ENCODE results near the gene COPB1.
A peak's percentile ranks its signal among the peaks of the same experiment; 100 is the strongest.

COPB1 gene

DNA sequence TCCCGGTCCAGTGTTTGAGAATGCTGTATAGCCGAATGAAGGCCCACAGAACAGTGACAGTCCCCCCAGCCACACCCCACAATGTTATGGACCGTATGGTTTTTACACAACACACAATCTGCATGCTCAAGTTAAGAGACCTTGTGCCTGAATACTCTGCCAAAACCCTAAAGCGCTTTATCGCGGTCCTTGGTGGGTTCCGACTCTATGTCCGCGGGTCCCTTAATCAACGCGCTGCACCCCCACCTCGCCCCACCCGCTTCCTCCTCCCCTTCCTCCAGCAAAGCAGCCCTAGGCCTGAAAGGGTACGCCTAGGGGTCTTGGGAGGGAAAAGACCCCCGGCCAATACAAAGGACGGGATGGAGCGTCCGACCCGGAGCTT lies 442 bp downstream of the COPB1 start:
- TF ChIP-seq, protein P1, sequence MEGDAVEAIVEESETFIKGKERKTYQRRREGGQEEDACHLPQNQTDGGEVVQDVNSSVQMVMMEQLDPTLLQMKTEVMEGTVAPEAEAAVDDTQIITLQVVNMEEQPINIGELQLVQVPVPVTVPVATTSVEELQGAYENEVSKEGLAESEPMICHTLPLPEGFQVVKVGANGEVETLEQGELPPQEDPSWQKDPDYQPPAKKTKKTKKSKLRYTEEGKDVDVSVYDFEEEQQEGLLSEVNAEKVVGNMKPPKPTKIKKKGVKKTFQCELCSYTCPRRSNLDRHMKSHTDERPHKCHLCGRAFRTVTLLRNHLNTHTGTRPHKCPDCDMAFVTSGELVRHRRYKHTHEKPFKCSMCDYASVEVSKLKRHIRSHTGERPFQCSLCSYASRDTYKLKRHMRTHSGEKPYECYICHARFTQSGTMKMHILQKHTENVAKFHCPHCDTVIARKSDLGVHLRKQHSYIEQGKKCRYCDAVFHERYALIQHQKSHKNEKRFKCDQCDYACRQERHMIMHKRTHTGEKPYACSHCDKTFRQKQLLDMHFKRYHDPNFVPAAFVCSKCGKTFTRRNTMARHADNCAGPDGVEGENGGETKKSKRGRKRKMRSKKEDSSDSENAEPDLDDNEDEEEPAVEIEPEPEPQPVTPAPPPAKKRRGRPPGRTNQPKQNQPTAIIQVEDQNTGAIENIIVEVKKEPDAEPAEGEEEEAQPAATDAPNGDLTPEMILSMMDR (IDR thresholded peaks at IDR 0.05; ENCODE audit: extremely low read depth, insufficient read depth, missing control alignments) = no peak
- peak; percentile 23 for DNase-seq (ENCODE audit: low spot score)
- in situ Hi-C loops (cut with MboI; ENCODE audit: low pct_unique_long_range_greater_than_20kb, low sequenced_read_pairs, unreplicated experiment) = no loop called here

DNA sequence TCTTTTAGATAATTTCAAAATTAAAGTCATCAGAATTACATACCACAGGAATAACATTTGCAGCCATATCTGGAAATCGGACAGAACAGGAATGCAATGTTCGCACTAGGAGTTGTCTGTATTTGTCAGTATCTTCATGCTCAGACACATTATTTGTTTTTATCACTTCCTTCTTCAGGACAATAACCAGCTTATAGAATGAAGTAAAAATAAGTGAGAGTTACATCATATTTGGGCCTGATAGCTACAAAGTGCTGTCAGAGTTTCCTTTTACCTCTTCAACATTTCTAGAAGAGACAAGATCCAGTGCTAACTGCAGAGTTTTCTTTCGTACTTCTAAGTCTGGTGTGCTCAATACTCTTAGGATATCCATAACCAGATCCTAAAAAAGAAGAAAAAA lies 18.9 kb downstream of the COPB1 start:
- DNase-seq (ENCODE audit: low spot score) = no peak
- TF ChIP-seq, protein P1 (IDR thresholded peaks at IDR 0.05; ENCODE audit: extremely low read depth, insufficient read depth, missing control alignments) = no peak
- in situ Hi-C loops (cut with MboI; ENCODE audit: low pct_unique_long_range_greater_than_20kb, low sequenced_read_pairs, unreplicated experiment) = no loop called here

DNA sequence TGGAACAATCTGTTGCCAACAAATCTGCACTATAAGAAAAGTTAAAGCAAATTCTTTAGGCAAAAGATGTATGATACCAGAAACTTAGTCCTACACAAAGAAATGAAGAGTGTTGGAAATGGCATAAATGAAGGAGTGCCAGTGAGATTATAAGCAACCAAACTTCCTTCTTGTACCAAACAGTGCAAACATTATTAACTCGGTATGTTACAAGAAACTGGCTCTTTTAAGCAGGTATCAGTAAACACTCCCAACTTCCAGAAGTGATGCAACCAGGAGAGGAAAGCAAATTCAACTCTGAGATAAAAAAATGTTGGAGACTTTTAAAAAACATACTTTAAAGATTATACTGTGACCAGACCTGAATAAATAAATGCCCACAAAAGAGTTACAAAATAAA lies 28.5 kb downstream of the COPB1 start:
- in situ Hi-C loops (cut with MboI; ENCODE audit: low pct_unique_long_range_greater_than_20kb, low sequenced_read_pairs, unreplicated experiment) = loop anchor here (25.0 kb wide), 1 partner anchor 184 kb away; no protein-coding TSS in a partner anchor
- TF ChIP-seq, protein P1 (IDR thresholded peaks at IDR 0.05; ENCODE audit: extremely low read depth, insufficient read depth, missing control alignments) = no peak
- DNase-seq (ENCODE audit: low spot score) = no peak

DNA sequence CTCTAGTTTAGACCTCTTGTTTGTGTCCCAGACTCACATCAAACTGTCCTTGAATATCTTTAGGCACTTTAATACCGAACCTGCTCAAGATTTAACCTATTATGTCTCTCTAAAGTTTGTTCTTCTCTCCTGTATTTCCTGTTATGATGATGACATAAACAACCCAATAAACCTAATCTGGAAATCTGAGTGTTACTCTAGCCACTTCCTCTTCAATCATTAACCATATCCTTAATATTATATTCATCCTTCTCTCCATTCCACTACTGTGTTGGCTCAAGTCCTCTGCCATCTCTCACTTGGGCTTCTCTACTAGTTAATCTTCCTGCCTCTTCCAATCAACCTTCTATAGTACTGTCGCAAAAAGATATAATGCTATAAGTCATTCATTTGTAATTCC lies 36.0 kb downstream of the COPB1 start:
- in situ Hi-C loops (cut with MboI; ENCODE audit: low pct_unique_long_range_greater_than_20kb, low sequenced_read_pairs, unreplicated experiment) = loop anchor here (25.0 kb wide), 1 partner anchor 176 kb away; no protein-coding TSS in a partner anchor
- DNase-seq (ENCODE audit: low spot score) = no peak
- TF ChIP-seq, protein P1 (IDR thresholded peaks at IDR 0.05; ENCODE audit: extremely low read depth, insufficient read depth, missing control alignments) = no peak

DNA sequence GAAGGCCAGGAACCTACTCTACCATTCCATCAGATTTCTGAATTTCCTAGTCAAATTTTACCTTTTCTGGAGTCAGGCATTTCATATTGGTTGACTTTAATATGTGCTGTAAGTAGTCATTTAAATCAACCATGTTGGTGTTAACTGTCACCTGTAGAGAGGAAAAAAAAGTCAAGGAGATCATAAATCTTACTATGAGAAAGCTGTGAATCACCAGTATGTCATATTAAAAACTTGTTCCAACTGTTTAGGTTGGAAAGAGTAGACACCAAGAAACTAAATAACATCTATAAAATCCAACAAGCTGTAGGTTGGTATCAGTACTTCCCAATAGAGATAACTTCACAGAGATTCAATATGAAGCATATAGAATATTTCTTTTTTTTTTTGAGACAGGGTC lies 39.5 kb downstream of the COPB1 start:
- DNase-seq (ENCODE audit: low spot score) = no peak
- TF ChIP-seq, protein P1 (IDR thresholded peaks at IDR 0.05; ENCODE audit: extremely low read depth, insufficient read depth, missing control alignments) = no peak
- in situ Hi-C loops (cut with MboI; ENCODE audit: low pct_unique_long_range_greater_than_20kb, low sequenced_read_pairs, unreplicated experiment) = loop anchor here (25.0 kb wide), 1 partner anchor 173 kb away; no protein-coding TSS in a partner anchor

DNA sequence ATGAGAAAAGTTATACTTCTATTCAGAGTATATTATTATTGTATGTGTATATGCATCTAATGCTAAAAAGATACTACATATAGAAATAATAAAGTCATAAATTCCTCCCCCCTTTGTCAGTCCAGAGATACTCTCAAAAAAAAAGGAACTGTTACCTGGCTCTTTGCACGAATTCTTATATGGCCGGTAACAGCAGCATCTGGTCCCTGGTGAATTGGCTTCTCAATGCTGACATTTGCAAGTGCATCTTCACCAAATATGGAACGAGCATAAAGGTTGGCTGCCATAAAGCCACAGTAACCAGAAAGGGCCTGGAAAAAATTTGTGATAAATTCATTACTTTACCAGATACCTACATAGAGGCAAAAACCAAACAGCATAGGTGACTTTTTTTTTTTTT lies 41.2 kb downstream of the COPB1 start:
- in situ Hi-C loops (cut with MboI; ENCODE audit: low pct_unique_long_range_greater_than_20kb, low sequenced_read_pairs, unreplicated experiment) = loop anchor here (25.0 kb wide), 1 partner anchor 171 kb away; no protein-coding TSS in a partner anchor
- TF ChIP-seq, protein P1 (IDR thresholded peaks at IDR 0.05; ENCODE audit: extremely low read depth, insufficient read depth, missing control alignments) = no peak
- DNase-seq (ENCODE audit: low spot score) = no peak
